ENCODE measurements around the gene TENM3. TPM values are rescaled to one million over a fixed set of nuclear protein-coding genes. Genes with fewer than 3 reads are reported as not detected.

The TENM3 gene
- total and polyA plus RNA-seq, 2 donors from 2014 or later = 0.58 to 6.8 TPM

GRCh38 chr4:182273191-182273935, 30.2 kb downstream of the TENM3 start:
- Histone ChIP-seq H3K9ac (ENCODE audit: low read length in 3 of 3) (no peak overlapping the region), H3K4me1 (ENCODE audit: control insufficient read depth in 2 of 3, insufficient read depth in 2 of 3, low read depth in 1 of 3, low read length in 3 of 3) (no peaks in the 10 kb centered on the region), H3K27me3 (ENCODE audit: control insufficient read depth, insufficient read depth, low read length) (no peaks in the 10 kb centered on the region), H3K4me3 (ENCODE audit: low read length in 3 of 3) (no peak overlapping the region), H3K36me3 (ENCODE audit: control insufficient read depth in 2 of 3, insufficient read depth in 3 of 3, low read length in 3 of 3) (no peaks in the 10 kb centered on the region), H3K27ac (ENCODE audit: low read depth in 2 of 2, low read length in 2 of 2) (no peak overlapping the region), H3K9me3 (ENCODE audit: control insufficient read depth in 2 of 3, insufficient read depth in 1 of 3, low read length in 3 of 3) (peaks cover 0 to 4% (median 0%) of the 10 kb centered on the region in 3 donors)
- no peak for FAIRE-seq
- no peak for TF ChIP-seq CTCF (IDR thresholded peaks at IDR 0.05; ENCODE audit: borderline replicate concordance, extremely low read depth, insufficient read depth)
- intact Hi-C loops (cut with DNase I) = no loop called here
- DNase-seq = no peak

GRCh38 chr4:182276210-182277109, 33.3 kb downstream of the TENM3 start:
- no peak overlapping the region for H3K27ac ChIP-seq (ENCODE audit: low read depth in 2 of 2, low read length in 2 of 2)
- DNase-seq (no peak), FAIRE-seq (no peak)

GRCh38 chr4:182277377-182277776, 34.2 kb downstream of the TENM3 start:
- Histone ChIP-seq H3K27me3 (ENCODE audit: control insufficient read depth, insufficient read depth, low read length) (no peaks in the 10 kb centered on the region), H3K9ac (ENCODE audit: low read length in 3 of 3) (no peak overlapping the region), H3K36me3 (ENCODE audit: control insufficient read depth in 2 of 3, insufficient read depth in 3 of 3, low read length in 3 of 3) (no peaks in the 10 kb centered on the region), H3K4me3 (ENCODE audit: low read length in 3 of 3) (no peak overlapping the region), H3K27ac (ENCODE audit: low read depth in 2 of 2, low read length in 2 of 2) (no peak overlapping the region), H3K4me1 (ENCODE audit: control insufficient read depth in 2 of 3, insufficient read depth in 2 of 3, low read depth in 1 of 3, low read length in 3 of 3) (no peaks in the 10 kb centered on the region), H3K9me3 (ENCODE audit: control insufficient read depth in 2 of 3, insufficient read depth in 1 of 3, low read length in 3 of 3) (peaks cover 0 to 4% (median 0%) of the 10 kb centered on the region in 3 donors)
- FAIRE-seq (no peak), DNase-seq (no peak)
- intact Hi-C loops (cut with DNase I) = no loop called here
- TF ChIP-seq CTCF (IDR thresholded peaks at IDR 0.05; ENCODE audit: borderline replicate concordance, extremely low read depth, insufficient read depth) = no peak

More at GRCh38 chr4:182276210-182277109, 33.3 kb downstream of the TENM3 start:
- TF ChIP-seq CTCF (IDR thresholded peaks at IDR 0.05; ENCODE audit: borderline replicate concordance, extremely low read depth, insufficient read depth) = no peak
- no peaks in the 10 kb centered on the region for H3K27me3 ChIP-seq (ENCODE audit: control insufficient read depth, insufficient read depth, low read length)
- intact Hi-C loops (cut with DNase I) = no loop called here
- no peaks in the 10 kb centered on the region for H3K36me3 ChIP-seq (ENCODE audit: control insufficient read depth in 2 of 3, insufficient read depth in 3 of 3, low read length in 3 of 3)
- H3K9me3 ChIP-seq (ENCODE audit: control insufficient read depth in 2 of 3, insufficient read depth in 1 of 3, low read length in 3 of 3) = peaks cover 0 to 4% (median 0%) of the 10 kb centered on the region in 3 donors
- no peaks in the 10 kb centered on the region for H3K4me1 ChIP-seq (ENCODE audit: control insufficient read depth in 2 of 3, insufficient read depth in 2 of 3, low read depth in 1 of 3, low read length in 3 of 3)
- no peak overlapping the region for H3K4me3 ChIP-seq (ENCODE audit: low read length in 3 of 3)
- H3K9ac ChIP-seq (ENCODE audit: low read length in 3 of 3) = no peak overlapping the region
